ENCODE measurements around the gene TAF6L. TPM values are rescaled to one million over a fixed set of nuclear protein-coding genes. Genes with fewer than 3 reads are reported as not detected.

TAF6L gene
- total and polyA plus RNA-seq, 9 of the 15 experiments (the other 6 are each of a cell fraction or from before 2014, with no cell fraction given) = 0.04 to 45.5 (median 20.8) TPM

GRCh38 chr11:62732830-62733229 lies 38.4 kb upstream of the TAF6L start:
- Histone ChIP-seq H3K4me3 (no peak overlapping the region), H3K4me1 (replicated peaks in 1 of 2; ENCODE audit: control insufficient read depth in 2 of 2, insufficient read depth in 2 of 2, low read length in 2 of 2) (peaks cover 4 to 6% of the 10 kb centered on the region in 2 experiments; a peak in 3 of 5 replicates), H3K79me2 (ENCODE audit: control insufficient read depth, insufficient read depth, low read length) (peaks cover 27% of the 10 kb centered on the region), H3K4me2 (ENCODE audit: insufficient read depth, low read length) (no peak overlapping the region), H3K27ac (ENCODE audit: extremely low read depth, low read depth, low read length) (no peak overlapping the region), H3K9me3 (replicated peaks; ENCODE audit: control insufficient read depth, insufficient read depth, low read depth, low read length) (no peaks in the 10 kb centered on the region), H3K36me3 (ENCODE audit: control insufficient read depth, insufficient read depth, low read length) (peaks cover 47% of the 10 kb centered on the region; the same call in 2 of the 3 replicates), H3K9me1 (ENCODE audit: control insufficient read depth, insufficient read depth, low read length) (no peaks in the 10 kb centered on the region), H3K9ac (ENCODE audit: insufficient read depth in 1 of 2, low read depth in 2 of 2, low read length in 2 of 2) (no peak overlapping the region), H4K20me1 (replicated peaks; ENCODE audit: control insufficient read depth, insufficient read depth, low read length) (no peaks in the 10 kb centered on the region), H2AFZ (ENCODE audit: low read depth, low read length) (no peak overlapping the region), H3K27me3 (ENCODE audit: control insufficient read depth in 2 of 2, insufficient read depth in 2 of 2, low read length in 2 of 2) (no peaks in the 10 kb centered on the region)
- no TSS peak for BruUV-seq (replicated peaks)
- in situ Hi-C loops (cut with MboI) (no loop called here), intact Hi-C loops (cut with micrococcal nuclease) (loop anchor here (1.0 kb wide), 1 partner anchor 36 kb away; no protein-coding TSS in a partner anchor)
- ChIA-PET POLR2A (interaction anchor here (0.6 kb wide), 1 partner anchor 59 kb away, joined by 3 read pairs; no protein-coding TSS in a partner anchor), CTCF (ENCODE audit: low intra/inter-chr PET ratio) (interaction anchor here (0.6 to 3.1 kb wide), 5 partner anchors 37 to 832 kb away, joined by 3 to 25 read pairs (median 5); partner anchors contain the start of gene TMEM179B)
- no peak for DNase-seq (ENCODE audit: extremely low read depth in 1 of 4, low spot score in 3 of 4)
- 91% methylated on average over 1 of the region's 2 CpGs for WGBS (ENCODE audit: insufficient coverage, low coverage, missing lambda C conversion rate)
- no peak for FAIRE-seq
- peak; percentile 25; the same call in 1 of the 3 replicates for ATAC-seq
- TF ChIP-seq TSC22D4 (tag; IDR thresholded peaks at IDR 0.05) = no peak
- TF ChIP-seq E2F8 (IDR thresholded peaks at IDR 0.05; ENCODE audit: low read depth, partially characterized antibody) = no peak
- no peak for TF ChIP-seq E2F1 (CRISPR knock-in tag; IDR thresholded peaks at IDR 0.05)
- TF ChIP-seq ZNF274 (IDR thresholded peaks at IDR 0.05; ENCODE audit: borderline replicate concordance, low read depth, low read length) = no peak
- TF ChIP-seq HOMEZ (CRISPR knock-in tag; IDR thresholded peaks at IDR 0.05) = no peak
- peak in 1 of 2 experiments; percentile 28; a peak in 2 of 4 replicates for TF ChIP-seq RAD21 (CRISPR knock-in tag; conservative IDR thresholded peaks at IDR 0.05 in 1 of 2, IDR thresholded peaks at IDR 0.05 in 1 of 2)
- TF ChIP-seq ZNF584 (CRISPR knock-in tag; IDR thresholded peaks at IDR 0.05; ENCODE audit: low read depth) = no peak
- TF ChIP-seq TOE1 (IDR thresholded peaks at IDR 0.05; ENCODE audit: borderline replicate concordance) = no peak
- TF ChIP-seq TOE1 (CRISPR knock-in tag; IDR thresholded peaks at IDR 0.05; ENCODE audit: borderline replicate concordance, low read depth) = no peak
- no peak for TF ChIP-seq TRIM24 (IDR thresholded peaks at IDR 0.05)
- TF ChIP-seq NCOR1 (IDR thresholded peaks at IDR 0.05) = no peak
- 0 out of 2 replicates have a peak, but pooled peaks have one; percentile 8 for TF ChIP-seq SMC3 (conservative IDR thresholded peaks at IDR 0.05; ENCODE audit: insufficient read depth, low read depth, low read length)
- TF ChIP-seq PREB (CRISPR knock-in tag; IDR thresholded peaks at IDR 0.05) = no peak
- TF ChIP-seq PHF20 (IDR thresholded peaks at IDR 0.05; ENCODE audit: partially characterized antibody) = no peak
- TF ChIP-seq PCBP1 (IDR thresholded peaks at IDR 0.05; ENCODE audit: low read depth, low read length, poor library complexity, severe bottlenecking) = no peak
